H9 (cell line): ENCODE measurements around the gene CABLES1. TPM values are rescaled to one million over a fixed set of nuclear protein-coding genes. Genes with fewer than 3 reads are reported as not detected.

Source experiments
- DNase-seq: peaks from one replicate; pipeline ENCODE4 v3.0.0-alpha.2; 2017
- H2AFZ ChIP-seq: one replicate; pipeline ENCODE4 v1.6.1; 2013; ENCODE audit warnings: mild to moderate bottlenecking, low read length, control low read depth, moderate library complexity
- H2AK5ac ChIP-seq: 2 replicates; pipeline ENCODE4 v1.6.1; 2013; ENCODE audit warnings: low read length, control low read depth, mixed read lengths; ENCODE audit not compliant: insufficient read length
- H2BK120ac ChIP-seq: one replicate; pipeline ENCODE4 v1.6.1; 2013; ENCODE audit warnings: low read depth, mild to moderate bottlenecking, low read length, control low read depth, inconsistent platforms; ENCODE audit not compliant: poor library complexity, severe bottlenecking
- H2BK12ac ChIP-seq: 2 replicates; pipeline ENCODE4 v1.6.1; 2013; ENCODE audit warnings: low read length, control low read depth, mixed read lengths, low read depth; ENCODE audit not compliant: insufficient read length
- H2BK15ac ChIP-seq: 2 replicates; pipeline ENCODE4 v1.6.1; 2013; ENCODE audit warnings: low read depth, low read length, control low read depth
- H2BK20ac ChIP-seq: one replicate; pipeline ENCODE4 v1.6.1; 2013; ENCODE audit warnings: low read depth, mild to moderate bottlenecking, low read length, control low read depth, inconsistent platforms; ENCODE audit not compliant: poor library complexity, severe bottlenecking
- H2BK5ac ChIP-seq: 2 replicates; pipeline ENCODE4 v1.6.1; 2013; ENCODE audit warnings: low read length, control low read depth, mixed read lengths; ENCODE audit not compliant: insufficient read length
- H3K14ac ChIP-seq: 2 replicates; pipeline ENCODE4 v1.6.1; 2013; ENCODE audit warnings: low read length, control low read depth; ENCODE audit not compliant: insufficient read depth
- H3K18ac ChIP-seq: 2 replicates; pipeline ENCODE4 v1.6.1; 2013; ENCODE audit warnings: low read depth, mild to moderate bottlenecking, mixed read lengths, low read length, control low read depth; ENCODE audit not compliant: insufficient read length
- H3K23ac ChIP-seq: 2 replicates; pipeline ENCODE4 v1.6.1; 2013; ENCODE audit warnings: low read length, control low read depth, mixed read lengths, low read depth; ENCODE audit not compliant: insufficient read length
- H3K23me2 ChIP-seq: 2 replicates; pipeline ENCODE4 v1.6.1; 2013; ENCODE audit warnings: low read depth, mild to moderate bottlenecking, mixed read lengths, low read length, control low read depth; ENCODE audit not compliant: insufficient read length, poor library complexity, severe bottlenecking
- H3K27ac ChIP-seq: 2 replicates; pipeline ENCODE4 v1.5.1; 2013; ENCODE audit warnings: low read length, control low read depth, mixed read lengths, low read depth; ENCODE audit not compliant: insufficient read length
- H3K27me3 ChIP-seq: 2 replicates; pipeline ENCODE4 v1.6.1; 2013; ENCODE audit warnings: low read length, control low read depth, inconsistent platforms; ENCODE audit not compliant: insufficient read depth
- H3K4ac ChIP-seq: 2 replicates; pipeline ENCODE4 v1.6.1; 2013; ENCODE audit warnings: low read depth, mild to moderate bottlenecking, control low read depth, inconsistent platforms, low read length, moderate library complexity
- H3K4me1 ChIP-seq: 2 replicates; pipeline ENCODE4 v1.6.1; 2013; ENCODE audit warnings: low read length, control low read depth, inconsistent platforms; ENCODE audit not compliant: insufficient read depth
- H3K4me2 ChIP-seq: 2 replicates; pipeline ENCODE4 v1.6.1; 2013; ENCODE audit warnings: low read length, control low read depth, mixed read lengths; ENCODE audit not compliant: insufficient read length, insufficient read depth
- H3K56ac ChIP-seq: 2 replicates; pipeline ENCODE4 v1.6.1; 2013; ENCODE audit warnings: low read depth, mild to moderate bottlenecking, mixed read lengths, low read length, control low read depth; ENCODE audit not compliant: insufficient read length
- H3K79me1 ChIP-seq: 2 replicates; pipeline ENCODE4 v1.6.1; 2013; ENCODE audit warnings: low read depth, mild to moderate bottlenecking, moderate library complexity, low read length, control low read depth, inconsistent platforms; ENCODE audit not compliant: insufficient read depth, poor library complexity, severe bottlenecking
- H3K79me2 ChIP-seq: 2 replicates; pipeline ENCODE4 v1.6.1; 2013; ENCODE audit warnings: low read length, control low read depth, inconsistent platforms; ENCODE audit not compliant: insufficient read depth
- H3K9ac ChIP-seq: 2 replicates; pipeline ENCODE4 v1.6.1; 2013; ENCODE audit warnings: low read length, control low read depth, mixed read lengths; ENCODE audit not compliant: insufficient read length; ENCODE audit errors: extremely low read depth
- H3K9me3 ChIP-seq: one replicate; pipeline ENCODE4 v1.6.1; 2013; ENCODE audit warnings: low read depth, low read length, inconsistent platforms; ENCODE audit not compliant: control insufficient read depth
- H3T11ph ChIP-seq: one replicate; pipeline ENCODE4 v1.6.1; 2013; ENCODE audit warnings: mild to moderate bottlenecking, low read length, control low read depth, inconsistent platforms
- H4K20me1 ChIP-seq: one replicate; pipeline ENCODE4 v1.6.1; 2013; ENCODE audit not compliant: control insufficient read depth, insufficient read length, insufficient read depth
- H4K5ac ChIP-seq: 2 replicates; pipeline ENCODE4 v1.6.1; 2013; ENCODE audit warnings: low read depth, mild to moderate bottlenecking, mixed read lengths, low read length, control low read depth; ENCODE audit not compliant: insufficient read length
- H4K8ac ChIP-seq: replicated peaks from 2 replicates; pipeline ENCODE4 v1.6.1; 2013; ENCODE audit warnings: low read length, control low read depth, mixed read lengths, low read depth; ENCODE audit not compliant: insufficient read length
- H4K91ac ChIP-seq: 2 replicates; pipeline ENCODE4 v1.6.1; 2013; ENCODE audit warnings: low read depth, mild to moderate bottlenecking, moderate library complexity, mixed read lengths, low read length, control low read depth; ENCODE audit not compliant: insufficient read length
- H3K27ac Mint-ChIP-seq, 3 experiments: 2 replicates in 2 of 3; 3 replicates in 1 of 3; pipeline ENCODE4 v1.8.0; 2020 to 2021; ENCODE audit warnings: mixed read lengths in 3 of 3, mild to moderate bottlenecking in 1 of 3, moderate library complexity in 1 of 3
- H3K27me3 Mint-ChIP-seq: 2 replicates; pipeline ENCODE4 v1.8.0; 2021; ENCODE audit warnings: low read depth, mild to moderate bottlenecking, moderate library complexity, mixed read lengths
- H3K36me3 Mint-ChIP-seq, 3 experiments: 2 replicates in 2 of 3; 3 replicates in 1 of 3; pipeline ENCODE4 v1.8.0; 2020 to 2021; ENCODE audit warnings: low read depth in 3 of 3, mixed read lengths in 3 of 3; ENCODE audit not compliant: insufficient read depth in 1 of 3
- H3K4me1 Mint-ChIP-seq, 2 experiments: 2 replicates each; pipeline ENCODE4 v1.8.0; 2020; ENCODE audit warnings: mixed read lengths in 2 of 2
- H3K4me3 Mint-ChIP-seq, 2 experiments: 2 replicates in 1 of 2; 3 replicates in 1 of 2; pipeline ENCODE4 v1.8.0; 2020 to 2021; ENCODE audit warnings: mild to moderate bottlenecking in 2 of 2, mixed read lengths in 2 of 2, moderate library complexity in 1 of 2
- H3K9me3 Mint-ChIP-seq, 2 experiments: 2 replicates in 1 of 2; 3 replicates in 1 of 2; pipeline ENCODE4 v1.8.0; 2020; ENCODE audit warnings: mild to moderate bottlenecking in 2 of 2, mixed read lengths in 2 of 2, moderate library complexity in 1 of 2
- WGBS: extraction: QIAGEN DNeasy Blood & Tissue Kit; methylation state at CpG from one replicate; pipeline ENCODE4 v1.1.7; 2013; ENCODE audit warnings: missing lambda C conversion rate, low lambda C conversion rate, mixed read lengths; ENCODE audit not compliant: insufficient read length; ENCODE audit errors: extremely low coverage; 5-methylcytosine and 5-hydroxymethylcytosine counted together
- total RNA-seq: library from RNA; stranded (reverse); gene quantifications from 2 replicates; pipeline ENCODE4 v1.2.1, GENCODE V29; 2021
- TF ChIP-seq, protein P1 (sequence below): fragments of 200-600 bp; sonication (generic); conservative IDR thresholded peaks from 3 replicates; pipeline ENCODE4 v1.8.0; 2021; ENCODE audit warnings: antibody characterized with exemption, mild to moderate bottlenecking

Gene CABLES1
- total RNA-seq, 1 experiment from 2014 or later: 27.1 TPM

DNA sequence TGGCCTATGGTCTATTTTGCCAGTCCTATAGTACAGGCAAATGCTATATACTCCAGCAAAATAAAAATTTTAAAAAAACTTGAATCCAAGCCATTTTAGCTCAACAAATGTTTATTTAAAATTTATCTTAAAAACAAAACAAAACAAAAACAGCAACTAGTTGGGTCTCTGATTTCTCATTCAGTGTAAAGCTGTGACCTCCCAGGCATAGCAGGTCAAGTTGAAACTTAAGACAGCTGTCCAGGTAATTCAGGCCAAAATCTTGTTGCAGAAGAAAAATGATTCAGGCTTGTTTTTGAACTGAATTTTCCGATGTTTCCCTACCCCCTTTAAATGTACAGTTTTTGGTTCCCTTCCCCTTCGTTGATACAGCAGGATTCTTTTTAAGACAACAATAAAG lies 58.5 kb downstream of the CABLES1 start:
- H3K79me2 ChIP-seq: no peaks in the 10 kb centered on the region
- Mint-ChIP-seq H3K4me3 (no peak overlapping the region), H3K27ac (no peak overlapping the region), H3K9me3 (no peaks in the 10 kb centered on the region), H3K27me3 (no peaks in the 10 kb centered on the region), H3K4me1 (peaks cover 36 to 51% of the 10 kb centered on the region in 2 experiments), H3K36me3 (peaks cover 20 to 58% (median 43%) of the 10 kb centered on the region in 3 experiments; a peak in 6 of 7 replicates)
- H3K4ac ChIP-seq: no peak overlapping the region
- H2AFZ ChIP-seq: no peak overlapping the region
- no peak overlapping the region for H2BK120ac ChIP-seq
- no peak for DNase-seq
- no peak overlapping the region for H2BK12ac ChIP-seq
- H4K91ac ChIP-seq: no peak overlapping the region
- H4K8ac ChIP-seq: no peak overlapping the region
- H2BK5ac ChIP-seq: no peak overlapping the region
- H3T11ph ChIP-seq: no peak overlapping the region
- no peak overlapping the region for H2AK5ac ChIP-seq
- WGBS: no CpG with 5 or more reads among the region's 2 CpGs
- H3K27ac ChIP-seq: no peak overlapping the region
- H3K4me1 ChIP-seq: 0 out of 2 replicates have a peak, but pooled peaks cover 4% of the 10 kb centered on the region
- no peaks in the 10 kb centered on the region for H3K27me3 ChIP-seq
- no peak overlapping the region for H3K14ac ChIP-seq
- no peak overlapping the region for H4K5ac ChIP-seq
- H3K23ac ChIP-seq: no peak overlapping the region
- no peaks in the 10 kb centered on the region for H4K20me1 ChIP-seq
- TF ChIP-seq, protein P1, sequence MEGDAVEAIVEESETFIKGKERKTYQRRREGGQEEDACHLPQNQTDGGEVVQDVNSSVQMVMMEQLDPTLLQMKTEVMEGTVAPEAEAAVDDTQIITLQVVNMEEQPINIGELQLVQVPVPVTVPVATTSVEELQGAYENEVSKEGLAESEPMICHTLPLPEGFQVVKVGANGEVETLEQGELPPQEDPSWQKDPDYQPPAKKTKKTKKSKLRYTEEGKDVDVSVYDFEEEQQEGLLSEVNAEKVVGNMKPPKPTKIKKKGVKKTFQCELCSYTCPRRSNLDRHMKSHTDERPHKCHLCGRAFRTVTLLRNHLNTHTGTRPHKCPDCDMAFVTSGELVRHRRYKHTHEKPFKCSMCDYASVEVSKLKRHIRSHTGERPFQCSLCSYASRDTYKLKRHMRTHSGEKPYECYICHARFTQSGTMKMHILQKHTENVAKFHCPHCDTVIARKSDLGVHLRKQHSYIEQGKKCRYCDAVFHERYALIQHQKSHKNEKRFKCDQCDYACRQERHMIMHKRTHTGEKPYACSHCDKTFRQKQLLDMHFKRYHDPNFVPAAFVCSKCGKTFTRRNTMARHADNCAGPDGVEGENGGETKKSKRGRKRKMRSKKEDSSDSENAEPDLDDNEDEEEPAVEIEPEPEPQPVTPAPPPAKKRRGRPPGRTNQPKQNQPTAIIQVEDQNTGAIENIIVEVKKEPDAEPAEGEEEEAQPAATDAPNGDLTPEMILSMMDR: no peak
- no peak overlapping the region for H2BK20ac ChIP-seq
- no peak overlapping the region for H2BK15ac ChIP-seq
- no peak overlapping the region for H3K56ac ChIP-seq
- no peak overlapping the region for H3K4me2 ChIP-seq
- H3K18ac ChIP-seq: no peak overlapping the region
- no peaks in the 10 kb centered on the region for H3K9me3 ChIP-seq
- H3K9ac ChIP-seq: no peak overlapping the region
- H3K23me2 ChIP-seq: no peaks in the 10 kb centered on the region
- H3K79me1 ChIP-seq: no peaks in the 10 kb centered on the region
